SIG-M5 treated with dmso at 0.1 percent for 504 hours (cell line): ENCODE data around the gene SRGAP1.
"Not testable (repeated sequence)": the region's sequence is repeated elsewhere in the genome, so short reads cannot be mapped to it uniquely, and the experiment has no call there.

Source experiments
- DNase-seq: peaks from one replicate; lab custom pipeline; 2025; ENCODE audit not compliant: unreplicated experiment; lab: John Stamatoyannopoulos, UW

SRGAP1 gene

GRCh38 chr12:63836936-63837335 is 7.6 kb upstream of the SRGAP1 start:
- no peak for DNase-seq

- no peak for DNase-seq
Observed at GRCh38 chr12:63838411-63838810, 6.1 kb upstream of the SRGAP1 start.

DNA sequence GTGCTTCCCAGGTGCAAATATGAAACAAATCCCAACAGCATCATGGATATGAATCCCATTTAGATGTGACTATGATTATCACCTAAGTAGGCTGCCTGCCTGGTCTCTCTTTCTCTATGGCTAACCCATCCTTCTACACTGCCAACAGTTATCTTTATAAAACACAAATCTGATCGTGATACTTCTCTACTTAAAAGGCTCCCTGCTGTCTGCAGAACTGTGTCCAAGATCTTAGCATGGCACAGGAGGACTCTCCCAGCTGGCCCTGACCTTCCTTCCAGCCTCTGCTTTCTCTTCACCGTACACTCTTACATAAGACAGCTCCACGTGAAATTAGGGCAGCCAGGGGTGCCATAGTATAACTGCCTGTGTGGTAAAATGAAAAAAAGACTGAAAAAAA is 3.5 kb upstream of the SRGAP1 start:
- no peak for DNase-seq

- no peak for DNase-seq
Observed at GRCh38 chr12:63841571-63841970, 2.9 kb upstream of the SRGAP1 start.

GRCh38 chr12:63842750-63843149 is 1.8 kb upstream of the SRGAP1 start:
- DNase-seq: not testable (repeated sequence)

GRCh38 chr12:63843254-63843720 is 1.2 kb upstream of the SRGAP1 start:
- no peak for DNase-seq

DNA sequence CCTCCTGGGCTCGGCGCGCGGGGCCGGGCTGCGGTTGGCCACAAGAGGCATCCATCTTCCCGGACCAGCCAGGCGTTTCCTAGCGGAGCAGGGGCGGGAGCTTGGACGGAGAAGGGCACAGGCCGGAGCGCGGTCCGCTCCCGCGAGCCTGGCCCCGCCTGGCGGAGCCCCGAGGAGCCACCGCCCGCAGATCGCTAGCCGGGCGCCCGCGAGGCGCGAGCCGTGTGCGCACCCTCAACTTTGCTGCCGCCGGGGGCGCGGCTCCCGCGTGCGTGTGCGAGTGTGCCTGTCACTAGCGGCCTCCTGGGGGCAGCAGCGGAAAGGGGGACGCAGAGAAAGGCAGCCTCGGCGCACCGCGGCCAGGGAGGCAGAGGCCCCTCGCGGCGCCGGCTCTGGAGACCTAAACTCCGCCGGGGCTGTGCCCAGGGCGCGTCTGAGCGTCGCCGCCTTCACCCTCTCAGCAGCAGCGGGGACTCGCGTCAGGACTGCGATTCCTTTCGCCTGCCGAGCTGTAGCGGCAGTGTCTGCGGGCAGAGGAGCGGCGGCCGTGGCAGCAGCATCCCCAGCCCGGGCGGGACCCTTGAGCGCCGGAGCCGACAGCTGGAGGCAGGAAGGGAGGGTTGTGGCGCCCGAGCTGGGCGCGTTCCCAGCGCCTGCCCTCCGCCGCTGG is 644 bp upstream of the SRGAP1 start:
- DNase-seq: peak; percentile 89

DNA sequence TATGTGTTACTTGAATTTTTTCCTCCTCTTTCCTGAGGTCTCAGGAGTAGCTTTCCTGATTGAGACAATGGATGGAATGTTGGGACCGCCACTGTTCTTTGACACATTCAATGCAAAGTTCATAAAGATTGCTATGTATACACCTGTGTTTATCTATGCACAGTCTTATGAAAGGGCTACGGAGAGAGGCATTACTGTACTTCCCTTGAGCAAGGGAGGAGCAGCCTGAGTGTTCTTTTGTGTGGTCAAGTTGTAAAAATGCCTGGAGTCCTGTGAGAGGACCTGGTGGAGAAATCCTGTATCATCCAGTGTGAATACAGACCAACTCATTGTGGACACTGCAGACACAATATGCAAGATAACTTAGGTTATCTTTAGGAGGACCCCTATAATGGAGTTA is 1.2 kb downstream of the SRGAP1 start:
- DNase-seq: peak; percentile 23

GRCh38 chr12:63846238-63846967 is 1.9 kb downstream of the SRGAP1 start:
- DNase-seq: no peak

GRCh38 chr12:63848450-63848849 is 4.0 kb downstream of the SRGAP1 start:
- no peak for DNase-seq

DNA sequence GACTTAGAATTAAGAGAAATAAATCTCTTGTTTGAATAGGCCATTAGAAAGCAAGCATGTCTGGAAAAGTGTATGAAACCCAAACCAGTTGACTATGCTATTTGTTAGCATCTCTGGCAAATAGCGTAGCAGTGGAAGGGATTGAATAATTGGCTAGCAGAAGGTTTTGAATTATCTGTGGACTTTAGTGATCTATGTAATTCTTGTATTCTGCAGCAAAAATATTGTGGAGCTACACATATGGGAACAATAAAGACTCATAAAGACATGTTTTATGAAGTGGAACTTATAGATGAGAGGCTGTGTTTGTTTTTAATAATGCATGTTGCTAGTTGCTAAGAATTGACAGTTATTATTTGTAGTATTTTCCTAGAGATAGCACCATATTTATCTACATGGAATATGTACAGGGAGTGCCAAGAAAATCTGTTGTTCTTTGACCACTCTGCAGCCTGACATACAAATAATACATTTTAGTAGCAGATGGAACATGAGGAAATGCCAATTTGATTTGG is 4.7 kb downstream of the SRGAP1 start:
- no peak for DNase-seq

GRCh38 chr12:63849641-63850040 is 5.1 kb downstream of the SRGAP1 start:
- DNase-seq: no peak

- DNase-seq: no peak
Observed at GRCh38 chr12:63853978-63854377, 9.5 kb downstream of the SRGAP1 start.

- no peak for DNase-seq
Observed at GRCh38 chr12:63855299-63855698, 10.8 kb downstream of the SRGAP1 start.

GRCh38 chr12:63857771-63858670 is 13.5 kb downstream of the SRGAP1 start:
- DNase-seq: no peak

- DNase-seq: not testable (repeated sequence)
Observed at GRCh38 chr12:63859880-63860279, 15.4 kb downstream of the SRGAP1 start.

- DNase-seq: peak; percentile 60
Observed at GRCh38 chr12:63862187-63862968, 17.9 kb downstream of the SRGAP1 start.

DNA sequence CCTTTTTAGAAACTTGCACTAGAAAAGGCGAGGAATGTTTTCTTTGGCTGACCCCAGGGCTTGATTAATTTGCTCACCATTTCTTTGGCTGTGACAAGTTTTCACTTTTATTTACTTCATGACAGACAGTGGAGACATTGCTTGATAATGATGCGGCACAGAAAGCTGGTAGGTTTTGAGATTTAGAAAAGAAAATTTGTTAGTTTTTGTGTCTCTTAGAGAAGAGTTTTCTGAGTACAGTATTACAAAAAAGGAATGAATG is 18.4 kb downstream of the SRGAP1 start:
- DNase-seq: no peak

GRCh38 chr12:63863658-63864453 is 19.4 kb downstream of the SRGAP1 start:
- no peak for DNase-seq

- no peak for DNase-seq
Observed at GRCh38 chr12:63864454-63864706, 19.9 kb downstream of the SRGAP1 start.
